Sigmoid colon (tissue), 4 donors: ENCODE measurements around the gene ZNHIT2.

Source experiments
- CTCF ChIP-seq, 4 experiments: fragments of 450-650 bp in 3 of 4; fragments of 200-600 bp in 1 of 4; IDR thresholded peaks; one replicate each; pipeline ENCODE4 v1.5.1; 2016 to 2019; ENCODE audit warnings: antibody characterized with exemption in 4 of 4, mild to moderate bottlenecking in 3 of 4, moderate library complexity in 2 of 4
- EP300 ChIP-seq, 4 donors: sonication (generic); formaldehyde crosslinking; IDR thresholded peaks; one replicate each; pipeline ENCODE4 v1.6.1; 2017; ENCODE audit warnings: antibody characterized with exemption in 4 of 4
- POLR2A ChIP-seq, 2 donors: fragments of 450-650 bp; IDR thresholded peaks; one replicate each; pipeline ENCODE4 v1.6.1; 2016; ENCODE audit warnings: antibody characterized with exemption in 2 of 2, mild to moderate bottlenecking in 2 of 2, moderate library complexity in 2 of 2

GRCh38 chr11:65134240-65134951 lies 16.9 kb upstream of the ZNHIT2 start, which contains the start of gene SYVN1:
- TF ChIP-seq CTCF (IDR thresholded peaks at IDR 0.05) (no peak), POLR2A (IDR thresholded peaks at IDR 0.05) (peak; percentile 97 to 98), EP300 (IDR thresholded peaks at IDR 0.05) (peak in 1 of 4 donors; percentile 40)
